Stimulated activated CD4-positive, alpha-beta T cell treated with anti-CD3 and anti-CD28 coated beads, Interleukin-12 subunit alpha, Interleukin-12 subunit beta, amount 100 ng/mL, for 4 hours (primary cell): ENCODE data around the gene NAIF1.
"Not testable (repeated sequence)": the region's sequence is repeated elsewhere in the genome, so short reads cannot be mapped to it uniquely, and the experiment has no call there.

ENCODE experiments used
- DNase-seq: peaks from one replicate; pipeline ENCODE4 v3.0.0-alpha.2; 2020

NAIF1 gene

GRCh38 chr9:128066713-128067644 is at the start of gene NAIF1:
Gene NAIF1, minus strand, starts transcription at chr9:128067320. Its CDS starts 219 bp downstream, at chr9:128067101.
- peak; percentile 92 for DNase-seq

DNA sequence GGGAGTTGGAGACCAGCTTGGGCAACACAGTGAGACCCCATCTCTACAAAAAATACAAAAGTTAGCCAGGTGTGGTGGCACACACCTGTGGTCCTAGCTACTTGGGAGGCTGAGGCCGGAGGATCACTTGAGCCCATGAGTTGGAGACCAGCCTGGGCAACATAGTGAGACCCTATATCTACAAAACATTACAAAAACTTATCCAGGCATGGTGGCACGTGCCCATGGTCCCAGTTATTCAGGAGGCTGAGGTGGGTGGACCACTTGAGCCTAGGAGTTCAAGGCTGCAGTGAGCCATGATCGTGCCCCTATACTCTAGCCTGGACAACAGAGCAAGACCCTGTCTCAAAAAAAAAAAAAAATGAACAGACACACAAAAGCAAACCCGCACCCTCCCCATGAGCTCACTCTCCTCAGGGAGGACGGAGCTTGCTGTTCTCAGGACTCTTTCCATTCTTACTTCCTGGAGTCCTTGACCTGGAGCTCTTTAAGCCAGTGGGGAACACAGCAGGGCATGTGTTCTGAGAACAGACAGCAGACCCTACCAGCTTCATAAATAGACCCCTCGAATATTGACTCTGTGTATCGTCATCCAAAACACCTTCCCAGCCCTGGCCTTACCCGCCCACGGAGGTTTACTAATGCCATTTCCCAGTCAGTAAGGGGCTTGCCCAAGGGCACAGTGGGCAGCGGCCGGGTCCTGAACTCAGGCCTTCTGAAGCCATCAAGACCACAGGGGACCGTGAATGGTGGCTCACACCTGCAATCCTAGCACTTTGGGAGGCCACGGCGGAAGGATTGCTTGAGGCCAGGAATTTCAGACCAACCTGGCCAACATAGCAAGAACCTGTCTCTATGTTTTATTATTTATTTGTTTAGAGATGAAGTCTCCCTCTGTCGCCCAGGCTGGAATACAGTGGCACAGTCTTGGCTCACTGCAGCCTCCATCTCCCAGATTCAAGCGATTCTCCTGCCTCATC is 49.3 kb upstream of the NAIF1 start:
- DNase-seq, result no peak

- no peak for DNase-seq
Measured at GRCh38 chr9:128115187-128116103, 48.3 kb upstream of the NAIF1 start.

- DNase-seq, result no peak
Measured at GRCh38 chr9:128114326-128115186, 47.4 kb upstream of the NAIF1 start.

GRCh38 chr9:128113526-128114325 is 46.6 kb upstream of the NAIF1 start:
- DNase-seq, result no peak

- DNase-seq, result not testable (repeated sequence)
Measured at GRCh38 chr9:128111726-128112125, 44.6 kb upstream of the NAIF1 start.

DNA sequence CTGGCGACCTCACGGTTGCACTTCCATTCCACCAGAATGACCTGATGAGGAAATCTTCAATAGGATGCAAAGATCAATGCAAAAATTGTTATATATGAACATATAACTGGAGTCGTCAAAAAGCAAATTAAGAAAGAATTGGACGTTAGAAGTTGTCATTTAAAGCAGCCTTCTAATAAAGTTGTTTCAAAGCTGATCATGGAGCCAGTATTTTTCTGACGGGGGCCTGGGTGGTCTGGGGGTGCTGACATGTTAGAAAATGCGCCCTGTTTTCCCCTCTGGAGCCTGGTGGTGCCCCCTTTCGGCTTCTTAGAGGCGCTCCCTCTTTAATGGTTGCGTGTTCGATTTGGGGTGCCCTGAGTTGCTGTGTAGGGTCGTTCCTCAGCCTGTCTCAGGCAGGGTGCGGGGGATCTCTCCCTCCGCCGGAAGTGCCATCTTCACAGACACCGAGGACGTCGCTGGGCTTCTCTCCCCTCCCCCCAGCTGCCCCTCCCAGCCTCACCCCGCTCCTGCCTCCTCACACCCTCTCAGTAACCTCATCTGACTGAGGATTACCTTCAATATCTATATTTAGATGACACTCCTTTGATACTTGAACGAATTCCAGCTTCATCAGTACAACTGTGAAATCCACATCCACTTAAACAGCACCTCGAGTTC is 42.1 kb upstream of the NAIF1 start:
- no peak for DNase-seq

- DNase-seq, result no peak
Measured at GRCh38 chr9:128108269-128109049, 41.3 kb upstream of the NAIF1 start.

- no peak for DNase-seq
Measured at GRCh38 chr9:128107468-128108268, 40.5 kb upstream of the NAIF1 start.

GRCh38 chr9:128106940-128107467 is 39.9 kb upstream of the NAIF1 start:
- DNase-seq, result no peak

DNA sequence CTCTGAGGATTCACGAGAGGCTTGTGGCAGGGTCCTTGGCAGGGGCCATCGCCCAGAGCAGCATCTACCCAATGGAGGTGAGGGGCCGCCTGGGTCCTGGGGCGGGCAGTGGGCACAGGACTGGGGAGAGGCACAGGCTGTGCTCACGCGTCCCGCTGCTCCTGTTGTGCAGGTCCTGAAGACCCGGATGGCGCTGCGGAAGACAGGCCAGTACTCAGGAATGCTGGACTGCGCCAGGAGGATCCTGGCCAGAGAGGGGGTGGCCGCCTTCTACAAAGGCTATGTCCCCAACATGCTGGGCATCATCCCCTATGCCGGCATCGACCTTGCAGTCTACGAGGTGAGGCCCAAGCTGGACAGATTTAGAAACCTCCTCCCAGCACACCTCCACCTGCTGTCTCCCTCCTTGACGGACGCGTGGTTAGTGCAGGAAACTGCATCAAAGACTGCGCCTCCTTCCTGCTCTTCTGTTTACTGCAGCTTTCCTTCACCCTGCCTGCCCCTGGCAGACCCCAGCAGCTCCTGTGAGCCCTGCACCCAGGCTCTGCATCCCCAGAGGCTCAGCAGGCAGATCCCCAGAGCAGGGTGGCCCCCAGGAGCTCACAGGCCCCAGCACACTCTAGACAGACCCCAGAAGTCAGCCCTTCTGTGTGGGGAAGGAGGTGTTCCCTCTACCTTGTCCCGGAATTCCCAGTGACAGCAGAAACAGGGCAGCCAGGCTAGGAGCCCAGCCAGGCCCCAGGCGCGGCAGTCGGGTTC is 39.2 kb upstream of the NAIF1 start:
- DNase-seq, result no peak

DNA sequence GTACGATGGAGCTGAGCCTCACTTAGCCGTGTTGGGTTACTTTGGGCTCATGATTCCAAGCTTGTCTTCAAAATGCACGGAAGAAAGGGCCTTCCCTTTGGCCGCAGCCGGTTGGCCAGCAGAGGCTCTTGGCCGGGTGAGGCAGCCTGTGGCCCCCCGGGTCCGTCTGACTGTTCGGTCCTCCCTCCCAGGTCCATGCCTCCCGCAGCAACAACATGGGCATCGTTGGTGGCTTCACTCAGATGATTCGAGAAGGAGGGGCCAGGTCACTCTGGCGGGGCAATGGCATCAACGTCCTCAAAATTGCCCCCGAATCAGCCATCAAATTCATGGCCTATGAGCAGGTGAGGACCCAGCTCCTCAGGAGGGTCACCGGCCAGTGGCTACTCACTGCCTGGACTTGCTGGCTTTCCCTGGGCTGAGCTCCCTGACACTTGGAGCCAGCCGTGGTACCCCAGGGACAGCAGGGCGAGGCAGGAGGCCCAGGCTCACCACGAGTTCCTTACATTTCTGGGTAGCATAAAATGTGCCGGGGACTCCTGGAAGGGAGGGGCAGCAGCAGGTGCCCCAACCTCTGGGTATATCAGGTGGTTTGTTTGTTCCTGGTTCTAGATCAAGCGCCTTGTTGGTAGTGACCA is 38.5 kb upstream of the NAIF1 start:
- no peak for DNase-seq

DNA sequence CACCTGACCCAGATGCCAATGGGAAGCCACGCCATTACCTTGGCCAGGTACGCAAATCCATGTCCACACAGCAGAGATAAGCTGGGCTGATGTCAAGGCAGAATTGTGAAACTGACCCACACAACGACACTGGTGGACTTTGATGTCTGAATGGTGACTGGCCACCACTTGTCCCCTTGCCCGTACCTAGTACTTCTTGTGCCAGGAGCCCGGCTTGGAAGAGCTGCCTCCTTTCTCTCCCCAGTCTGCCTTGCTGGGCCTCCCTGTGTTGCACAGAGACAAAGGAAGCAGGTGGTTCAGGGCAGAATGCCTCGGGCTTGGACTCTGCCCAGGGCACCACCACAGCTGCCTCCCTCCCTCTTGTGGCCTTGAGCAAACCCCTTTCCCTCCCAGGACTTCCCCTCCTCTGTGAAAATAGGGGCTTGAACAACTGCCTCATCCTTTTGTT is 37.1 kb upstream of the NAIF1 start:
- no peak for DNase-seq

DNA sequence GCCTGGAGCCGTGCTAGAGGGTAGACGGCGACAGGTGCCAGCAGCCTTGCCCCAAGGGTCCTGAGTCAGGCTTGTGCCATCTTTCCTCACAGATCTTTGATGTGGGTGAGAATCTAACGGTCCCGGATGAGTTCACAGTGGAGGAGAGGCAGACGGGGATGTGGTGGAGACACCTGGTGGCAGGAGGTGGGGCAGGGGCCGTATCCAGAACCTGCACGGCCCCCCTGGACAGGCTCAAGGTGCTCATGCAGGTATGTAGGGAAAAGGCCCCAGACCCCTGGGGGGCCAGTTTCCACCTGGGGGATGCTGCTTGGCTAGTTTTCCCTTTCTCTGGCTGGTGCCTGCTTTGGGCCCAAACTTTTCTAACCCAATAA is 36.5 kb upstream of the NAIF1 start:
- peak; percentile 24 for DNase-seq

- DNase-seq, result no peak
Measured at GRCh38 chr9:128102861-128103588, 35.9 kb upstream of the NAIF1 start.

DNA sequence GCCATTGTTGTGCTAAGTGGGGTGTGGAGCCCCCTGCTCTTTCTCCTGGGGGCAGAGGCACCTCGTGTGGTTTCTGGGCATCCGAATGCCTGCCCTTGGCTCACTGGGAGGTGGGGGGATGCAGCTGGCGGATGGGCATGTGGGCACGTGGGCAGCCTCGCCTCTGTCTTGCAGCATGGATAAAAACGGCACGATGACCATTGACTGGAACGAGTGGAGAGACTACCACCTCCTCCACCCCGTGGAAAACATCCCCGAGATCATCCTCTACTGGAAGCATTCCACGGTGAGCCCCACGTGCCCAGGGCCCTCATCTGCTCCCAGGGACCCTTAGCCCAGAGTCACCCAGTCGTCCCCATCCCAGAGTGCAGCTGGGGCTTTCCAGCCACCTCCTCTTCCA is 35.1 kb upstream of the NAIF1 start:
- DNase-seq, result no peak
